Colonic mucosa (tissue), 4 donors: ENCODE results near the gene NLRP5. TPM values are rescaled to one million over a fixed set of nuclear protein-coding genes. Genes with fewer than 3 reads are reported as not detected.

Experiments
- DNase-seq: peaks from one replicate; pipeline ENCODE4 v3.0.0-alpha.2; 2020
- H3K27ac ChIP-seq: fragments of 200-600 bp; one replicate; pipeline ENCODE4 v1.8.0; 2021
- H3K27me3 ChIP-seq: fragments of 200-600 bp; one replicate; pipeline ENCODE4 v1.8.0; 2021
- H3K36me3 ChIP-seq: fragments of 200-600 bp; one replicate; pipeline ENCODE4 v1.8.0; 2021
- H3K4me1 ChIP-seq: fragments of 200-600 bp; one replicate; pipeline ENCODE4 v1.8.0; 2021; ENCODE audit warnings: mild to moderate bottlenecking
- H3K4me3 ChIP-seq: fragments of 200-600 bp; one replicate; pipeline ENCODE4 v1.8.0; 2021
- H3K9ac ChIP-seq, 2 donors: one replicate each; pipeline ENCODE4 v1.7.0; 2013; ENCODE audit warnings: control low read depth in 2 of 2, low read depth in 2 of 2, low read length in 2 of 2
- H3K9me3 ChIP-seq: fragments of 200-600 bp; one replicate; pipeline ENCODE4 v1.8.0; 2021
- CTCF ChIP-seq: fragments of 200-600 bp; IDR thresholded peaks from one replicate; pipeline ENCODE4 v1.8.0; 2022; ENCODE audit warnings: antibody characterized with exemption, mild to moderate bottlenecking
- intact Hi-C: fragments of 100-400 bp; cut with DNase I; formaldehyde crosslinking; loops from one replicate; pipeline ENCODE4 v1.14.1; 2022
- total RNA-seq, 2 donors: library from RNA; stranded (reverse); fragmentation: NEBNext Ultra II Directional in 1 of 2; extraction: Animal tissue kit (Norgen Biotek cat#: 25700) in 1 of 2; gene quantifications; one replicate each; pipeline ENCODE4 v1.2.1, GENCODE V29; 2021
- donor health status: healthy.
- donor health status: DM: no; HTN: no; CAD: no.
- donor health status: DM: no; HTN: no; CAD: no.

The NLRP5 gene
- total RNA-seq, 2 donors from 2014 or later, result not detected

- Histone ChIP-seq H3K27me3 (no peaks in the 10 kb centered on the region), H3K9me3 (no peaks in the 10 kb centered on the region), H3K36me3 (no peaks in the 10 kb centered on the region), H3K4me1 (peaks cover 6% of the 10 kb centered on the region), H3K27ac (no peak overlapping the region), H3K9ac (no peak overlapping the region), H3K4me3 (no peak overlapping the region)
- intact Hi-C loops, result no loop called here
- no peak for TF ChIP-seq CTCF
- DNase-seq, result no peak
These were observed 99.1 kb downstream of the NLRP5 start for GRCh38 chr19:56085571-56086275.

- intact Hi-C loops, result no loop called here
- Histone ChIP-seq H3K4me1 (no peaks in the 10 kb centered on the region), H3K36me3 (no peaks in the 10 kb centered on the region), H3K9ac (no peak overlapping the region), H3K4me3 (no peak overlapping the region), H3K27ac (no peak overlapping the region), H3K9me3 (no peaks in the 10 kb centered on the region), H3K27me3 (no peaks in the 10 kb centered on the region)
- no peak for DNase-seq
- TF ChIP-seq CTCF, result no peak
These were observed 100.3 kb downstream of the NLRP5 start for GRCh38 chr19:56086671-56087430.

GRCh38 chr19:56087647-56088496, 101.3 kb downstream of the NLRP5 start:
- Histone ChIP-seq H3K9me3 (no peaks in the 10 kb centered on the region), H3K36me3 (no peaks in the 10 kb centered on the region), H3K27me3 (no peaks in the 10 kb centered on the region), H3K27ac (no peak overlapping the region), H3K4me1 (no peaks in the 10 kb centered on the region), H3K4me3 (no peak overlapping the region), H3K9ac (no peak overlapping the region)
- intact Hi-C loops, result no loop called here
- no peak for TF ChIP-seq CTCF
- DNase-seq, result no peak

- Histone ChIP-seq H3K4me1 (no peaks in the 10 kb centered on the region), H3K4me3 (no peak overlapping the region), H3K9ac (no peak overlapping the region), H3K9me3 (no peaks in the 10 kb centered on the region), H3K27ac (no peak overlapping the region), H3K36me3 (no peaks in the 10 kb centered on the region), H3K27me3 (no peaks in the 10 kb centered on the region)
- intact Hi-C loops, result no loop called here
- no peak for DNase-seq
- TF ChIP-seq CTCF, result no peak
These were observed 102.1 kb downstream of the NLRP5 start for GRCh38 chr19:56088497-56089215.

- Histone ChIP-seq H3K36me3 (no peaks in the 10 kb centered on the region), H3K9me3 (no peaks in the 10 kb centered on the region), H3K4me1 (no peaks in the 10 kb centered on the region), H3K4me3 (no peak overlapping the region), H3K27ac (no peak overlapping the region), H3K27me3 (no peaks in the 10 kb centered on the region), H3K9ac (no peak overlapping the region)
- DNase-seq, result no peak
- no peak for TF ChIP-seq CTCF
- intact Hi-C loops, result no loop called here
These were observed 102.8 kb downstream of the NLRP5 start for GRCh38 chr19:56089344-56089743.
